Thoracic aorta (tissue), 2 donors: ENCODE results near the gene TUBGCP2. TPM values are rescaled to one million over a fixed set of nuclear protein-coding genes. Genes with fewer than 3 reads are reported as not detected.

Source experiments
- ATAC-seq: fragments of 150-250 bp; one replicate; pipeline ENCODE4 v1.8.0; 2017; ENCODE audit warnings: low read depth; ENCODE audit not compliant: insufficient number of reproducible peaks, low FRiP score
- DNase-seq: peaks from one replicate; pipeline ENCODE4 v3.0.0-alpha.2; 2020; ENCODE audit warnings: low spot score
- H3K27ac ChIP-seq, 2 donors: fragments of 200-600 bp; sonication (generic); 1 replicate in 1 of 2; 2 replicates in 1 of 2; pipeline ENCODE4 v1.5.1; 2016; ENCODE audit warnings: mild to moderate bottlenecking in 2 of 2, moderate library complexity in 2 of 2
- H3K27me3 ChIP-seq: fragments of 200-600 bp; sonication (generic); replicated peaks from 2 replicates; pipeline ENCODE4 v1.6.0; 2016; ENCODE audit warnings: mild to moderate bottlenecking; ENCODE audit not compliant: insufficient read depth
- H3K36me3 ChIP-seq: fragments of 200-600 bp; sonication (generic); one replicate; pipeline ENCODE4 v1.5.1; 2016
- H3K4me1 ChIP-seq, 2 donors: fragments of 200-600 bp; sonication (generic); 1 replicate in 1 of 2; 2 replicates in 1 of 2; pipeline versions ENCODE4 v1.5.1 to v1.6.0; 2016; ENCODE audit warnings: low read depth in 2 of 2, mild to moderate bottlenecking in 1 of 2; ENCODE audit not compliant: control insufficient read depth in 1 of 2
- H3K4me3 ChIP-seq: fragments of 200-600 bp; sonication (generic); 2 replicates; pipeline ENCODE4 v1.5.1; 2016; ENCODE audit warnings: mild to moderate bottlenecking
- H3K9me3 ChIP-seq: fragments of 200-600 bp; sonication (generic); 2 replicates; pipeline ENCODE4 v1.5.1; 2016
- total RNA-seq, 2 donors: library from RNA; depleted of rRNA; stranded (reverse); fragments of >200 nt; gene quantifications; one replicate each; pipeline versions ENCODE4 v1.1.0 to v1.2.3, GENCODE V29; 2016
- TF ChIP-seq, protein P1 (sequence below): fragments of 200-600 bp; sonication (generic); IDR thresholded peaks from one replicate; pipeline ENCODE4 v1.5.1; 2019; ENCODE audit warnings: antibody characterized with exemption

The TUBGCP2 gene
- total RNA-seq, 2 donors from 2014 or later: 51.2 to 65.5 TPM

DNA sequence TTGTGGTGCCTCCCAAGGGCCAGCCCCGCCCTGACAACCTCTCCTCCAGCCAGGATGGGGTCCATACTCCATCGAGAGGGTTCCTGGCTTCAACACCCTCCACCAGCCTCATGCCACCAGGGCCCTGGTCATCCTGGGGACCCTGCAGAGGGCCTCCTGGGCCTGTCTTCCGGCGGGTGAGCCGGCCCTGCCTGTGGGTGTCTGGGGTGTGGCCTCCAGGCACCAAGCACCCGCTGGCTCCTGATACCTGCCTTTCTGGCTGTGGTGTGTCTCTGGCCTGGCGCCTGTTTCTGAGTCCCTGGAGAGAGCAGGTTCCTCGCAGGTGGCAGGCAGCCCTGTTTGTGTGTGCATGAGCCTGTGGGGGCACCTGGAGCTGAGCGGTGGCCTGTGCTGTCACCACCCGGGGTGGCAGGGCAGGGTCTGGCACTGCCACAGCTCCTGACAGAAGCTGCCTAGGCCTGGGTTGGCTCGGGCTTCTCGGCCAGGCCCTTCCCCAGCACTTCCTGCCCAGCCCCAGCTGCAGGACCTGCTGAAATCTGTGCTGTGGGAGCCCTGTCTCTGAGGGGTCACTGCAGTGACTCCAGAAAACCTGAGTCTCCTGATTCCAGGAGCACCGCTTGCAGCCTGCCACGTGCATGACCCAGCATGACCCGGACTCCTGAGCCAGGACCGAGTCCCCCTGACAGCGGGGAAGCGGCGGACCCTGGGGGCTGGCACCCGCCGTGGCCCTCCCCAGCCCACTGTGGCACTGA lies 50.4 kb downstream of the TUBGCP2 start:
- no peak overlapping the region for H3K4me3 ChIP-seq
- no peak for ATAC-seq

DNA sequence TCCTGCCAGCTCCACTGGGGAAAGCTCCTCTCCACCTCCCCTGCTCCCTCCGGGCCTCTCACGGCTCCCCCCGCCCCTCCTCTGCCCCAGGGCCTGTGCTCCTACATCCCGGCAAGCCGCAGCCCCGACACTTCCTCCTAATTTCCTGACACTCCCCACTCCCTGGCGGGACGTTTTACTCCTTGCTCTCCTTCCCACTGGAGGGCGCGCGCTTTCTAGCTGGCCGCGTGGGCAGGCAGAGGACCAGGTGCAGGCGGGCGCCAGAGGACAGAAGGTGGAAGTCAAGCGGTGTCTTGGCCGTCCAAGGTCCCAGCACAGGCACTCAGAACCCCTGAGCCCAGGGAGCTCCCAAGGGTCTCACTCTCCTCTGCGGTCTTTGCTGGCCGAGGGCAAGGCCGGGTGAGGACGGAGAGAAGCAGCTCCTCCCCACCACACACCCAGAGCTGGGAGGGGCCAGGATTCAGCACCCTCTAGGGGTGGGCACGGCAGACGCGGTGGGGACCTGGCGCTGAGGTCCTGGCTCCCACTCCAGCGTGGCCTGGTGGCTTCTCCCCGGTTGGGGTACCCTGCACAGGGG lies 51.1 kb downstream of the TUBGCP2 start:
- no peaks in the 10 kb centered on the region for H3K9me3 ChIP-seq
- no peaks in the 10 kb centered on the region for H3K36me3 ChIP-seq
- no peak for ATAC-seq
- TF ChIP-seq, protein P1, sequence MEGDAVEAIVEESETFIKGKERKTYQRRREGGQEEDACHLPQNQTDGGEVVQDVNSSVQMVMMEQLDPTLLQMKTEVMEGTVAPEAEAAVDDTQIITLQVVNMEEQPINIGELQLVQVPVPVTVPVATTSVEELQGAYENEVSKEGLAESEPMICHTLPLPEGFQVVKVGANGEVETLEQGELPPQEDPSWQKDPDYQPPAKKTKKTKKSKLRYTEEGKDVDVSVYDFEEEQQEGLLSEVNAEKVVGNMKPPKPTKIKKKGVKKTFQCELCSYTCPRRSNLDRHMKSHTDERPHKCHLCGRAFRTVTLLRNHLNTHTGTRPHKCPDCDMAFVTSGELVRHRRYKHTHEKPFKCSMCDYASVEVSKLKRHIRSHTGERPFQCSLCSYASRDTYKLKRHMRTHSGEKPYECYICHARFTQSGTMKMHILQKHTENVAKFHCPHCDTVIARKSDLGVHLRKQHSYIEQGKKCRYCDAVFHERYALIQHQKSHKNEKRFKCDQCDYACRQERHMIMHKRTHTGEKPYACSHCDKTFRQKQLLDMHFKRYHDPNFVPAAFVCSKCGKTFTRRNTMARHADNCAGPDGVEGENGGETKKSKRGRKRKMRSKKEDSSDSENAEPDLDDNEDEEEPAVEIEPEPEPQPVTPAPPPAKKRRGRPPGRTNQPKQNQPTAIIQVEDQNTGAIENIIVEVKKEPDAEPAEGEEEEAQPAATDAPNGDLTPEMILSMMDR: peak; percentile 24
- no peaks in the 10 kb centered on the region for H3K27me3 ChIP-seq
- H3K27ac ChIP-seq: peak overlapping the region in 1 of 2 donors; percentile 59
- DNase-seq: no peak
- H3K4me1 ChIP-seq: peaks cover 22 to 39% of the 10 kb centered on the region in 2 donors
- H3K4me3 ChIP-seq: peak overlapping the region; percentile 63

More for the DNA sequence above, 50.4 kb downstream of the TUBGCP2 start:
- no peak for DNase-seq
- Histone ChIP-seq H3K27ac (peak overlapping the region in 1 of 2 donors; percentile 59), H3K27me3 (no peaks in the 10 kb centered on the region), H3K9me3 (no peaks in the 10 kb centered on the region), H3K36me3 (no peaks in the 10 kb centered on the region), H3K4me1 (peaks cover 22 to 41% of the 10 kb centered on the region in 2 donors)
- TF ChIP-seq, protein P1: no peak

DNA sequence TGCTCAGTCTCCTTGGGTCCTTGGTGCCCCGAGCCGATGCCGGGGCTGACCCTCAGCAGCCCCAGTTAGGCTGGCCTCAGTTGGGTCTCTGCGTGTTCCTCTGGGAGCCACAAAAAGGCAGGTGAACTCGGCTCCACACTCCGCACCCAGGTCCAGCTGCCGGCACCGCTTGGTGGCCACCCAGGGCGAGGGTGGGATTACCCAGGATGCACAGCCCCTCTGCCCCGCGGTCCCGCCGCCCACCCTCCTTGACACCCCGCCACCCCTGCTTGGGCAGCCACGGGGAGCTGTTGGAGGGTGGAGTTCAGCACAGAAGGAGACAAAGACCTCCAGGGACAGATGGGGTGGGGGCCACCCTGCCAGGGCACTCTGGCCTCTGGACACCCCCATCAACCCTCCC lies 53.3 kb downstream of the TUBGCP2 start:
- Histone ChIP-seq H3K4me1 (peaks cover 11 to 24% of the 10 kb centered on the region in 2 donors), H3K27me3 (no peaks in the 10 kb centered on the region), H3K9me3 (no peaks in the 10 kb centered on the region), H3K36me3 (no peaks in the 10 kb centered on the region), H3K27ac (no peak overlapping the region), H3K4me3 (no peak overlapping the region)
- ATAC-seq (no peak), DNase-seq (no peak)
- TF ChIP-seq, protein P1: no peak

DNA sequence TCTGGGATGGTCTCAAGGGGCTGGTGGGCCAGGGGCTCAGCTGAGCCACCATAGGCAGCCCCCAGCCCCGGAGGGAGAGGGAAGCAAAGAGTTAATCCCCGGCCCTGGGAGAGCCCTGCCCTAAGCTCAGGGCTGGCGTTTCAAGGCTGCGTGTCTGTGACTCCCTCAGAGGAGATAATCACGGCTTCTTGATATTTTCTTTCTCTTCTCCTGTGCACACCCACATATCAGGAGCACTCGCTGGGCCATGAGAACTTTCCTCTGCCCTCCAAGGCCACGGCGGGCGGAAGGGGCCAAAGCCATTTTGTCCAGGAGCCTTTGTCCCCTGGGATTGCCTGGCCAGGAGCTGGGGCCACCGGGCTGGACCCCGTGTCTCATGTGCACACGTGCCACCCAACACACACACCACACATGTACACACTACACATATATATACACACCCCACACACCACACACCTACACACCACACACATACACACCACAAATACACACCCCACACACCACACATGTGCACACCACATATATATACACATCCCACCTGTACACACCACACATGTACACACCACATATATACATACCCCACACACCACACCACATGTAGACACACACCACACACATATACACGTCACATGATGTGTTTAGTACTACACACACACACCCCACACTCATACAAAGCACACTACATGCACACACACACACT lies 54.1 kb downstream of the TUBGCP2 start:
- Histone ChIP-seq H3K36me3 (no peaks in the 10 kb centered on the region), H3K27me3 (no peaks in the 10 kb centered on the region), H3K4me3 (no peak overlapping the region), H3K9me3 (no peaks in the 10 kb centered on the region), H3K4me1 (peaks cover 4 to 22% of the 10 kb centered on the region in 2 donors), H3K27ac (no peak overlapping the region)
- ATAC-seq: no peak
- no peak for DNase-seq
- TF ChIP-seq, protein P1: no peak

DNA sequence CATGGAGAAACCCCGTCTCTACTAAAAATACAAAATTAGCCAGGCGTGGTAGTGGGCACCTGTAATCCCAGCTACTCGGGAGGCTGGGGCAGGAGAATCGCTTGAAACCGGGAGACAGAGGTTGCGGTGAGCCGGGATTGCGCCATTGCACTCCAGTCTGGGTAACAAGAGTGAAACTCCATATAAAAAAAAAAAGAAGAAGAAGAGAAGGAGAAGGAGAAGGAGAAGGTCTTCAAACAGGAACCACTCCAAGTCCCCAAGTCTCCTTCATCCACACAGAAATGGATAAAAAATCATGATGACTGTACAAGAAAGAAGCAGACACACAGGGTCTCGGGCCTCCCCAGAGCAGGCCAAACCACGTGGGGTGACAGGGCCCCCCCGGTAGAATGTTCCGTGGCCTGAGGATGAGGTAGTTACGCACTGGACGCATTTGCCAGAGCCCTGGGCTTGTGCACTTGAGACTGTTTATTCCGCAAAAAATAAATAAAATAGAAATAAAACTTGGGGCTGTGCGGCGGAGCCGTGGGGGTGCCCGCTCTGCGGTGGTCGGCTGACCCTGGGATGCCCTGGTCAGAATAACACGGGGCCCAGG lies 55.2 kb downstream of the TUBGCP2 start:
- TF ChIP-seq, protein P1: no peak
- ATAC-seq (no peak), DNase-seq (no peak)
- Histone ChIP-seq H3K9me3 (no peaks in the 10 kb centered on the region), H3K27ac (no peak overlapping the region), H3K36me3 (no peaks in the 10 kb centered on the region), H3K27me3 (no peaks in the 10 kb centered on the region), H3K4me1 (peaks cover 3 to 11% of the 10 kb centered on the region in 2 donors), H3K4me3 (no peak overlapping the region)
